ENCODE measurements around the gene SOS1. TPM values are rescaled to one million over a fixed set of nuclear protein-coding genes. Genes with fewer than 3 reads are reported as not detected.

Gene SOS1
- total and polyA plus RNA-seq, 2 of the 13 experiments (the other 11 are each of a cell fraction or from before 2014, with no cell fraction given) = 20.8 to 60.4 TPM

GRCh38 chr2:39124000-39124745, 3.3 kb upstream of the SOS1 start (continued):
- TF ChIP-seq TFDP2 (CRISPR knock-in tag; IDR thresholded peaks at IDR 0.05) = peak; percentile 96
- TF ChIP-seq, protein P1, sequence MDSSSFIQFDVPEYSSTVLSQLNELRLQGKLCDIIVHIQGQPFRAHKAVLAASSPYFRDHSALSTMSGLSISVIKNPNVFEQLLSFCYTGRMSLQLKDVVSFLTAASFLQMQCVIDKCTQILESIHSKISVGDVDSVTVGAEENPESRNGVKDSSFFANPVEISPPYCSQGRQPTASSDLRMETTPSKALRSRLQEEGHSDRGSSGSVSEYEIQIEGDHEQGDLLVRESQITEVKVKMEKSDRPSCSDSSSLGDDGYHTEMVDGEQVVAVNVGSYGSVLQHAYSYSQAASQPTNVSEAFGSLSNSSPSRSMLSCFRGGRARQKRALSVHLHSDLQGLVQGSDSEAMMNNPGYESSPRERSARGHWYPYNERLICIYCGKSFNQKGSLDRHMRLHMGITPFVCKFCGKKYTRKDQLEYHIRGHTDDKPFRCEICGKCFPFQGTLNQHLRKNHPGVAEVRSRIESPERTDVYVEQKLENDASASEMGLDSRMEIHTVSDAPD (CRISPR knock-in tag; IDR thresholded peaks at IDR 0.05) = peak; percentile 28; the same call in 1 of the 2 replicates
- TF ChIP-seq, protein P2, sequence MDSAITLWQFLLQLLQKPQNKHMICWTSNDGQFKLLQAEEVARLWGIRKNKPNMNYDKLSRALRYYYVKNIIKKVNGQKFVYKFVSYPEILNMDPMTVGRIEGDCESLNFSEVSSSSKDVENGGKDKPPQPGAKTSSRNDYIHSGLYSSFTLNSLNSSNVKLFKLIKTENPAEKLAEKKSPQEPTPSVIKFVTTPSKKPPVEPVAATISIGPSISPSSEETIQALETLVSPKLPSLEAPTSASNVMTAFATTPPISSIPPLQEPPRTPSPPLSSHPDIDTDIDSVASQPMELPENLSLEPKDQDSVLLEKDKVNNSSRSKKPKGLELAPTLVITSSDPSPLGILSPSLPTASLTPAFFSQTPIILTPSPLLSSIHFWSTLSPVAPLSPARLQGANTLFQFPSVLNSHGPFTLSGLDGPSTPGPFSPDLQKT (CRISPR knock-in tag; IDR thresholded peaks at IDR 0.05; ENCODE audit: borderline replicate concordance) = no peak; the same call in 1 of the 2 replicates
- TF ChIP-seq ZXDC (CRISPR knock-in tag; IDR thresholded peaks at IDR 0.05) = peak; percentile 87; the same call in 1 of the 2 replicates
- TF ChIP-seq, protein P3, sequence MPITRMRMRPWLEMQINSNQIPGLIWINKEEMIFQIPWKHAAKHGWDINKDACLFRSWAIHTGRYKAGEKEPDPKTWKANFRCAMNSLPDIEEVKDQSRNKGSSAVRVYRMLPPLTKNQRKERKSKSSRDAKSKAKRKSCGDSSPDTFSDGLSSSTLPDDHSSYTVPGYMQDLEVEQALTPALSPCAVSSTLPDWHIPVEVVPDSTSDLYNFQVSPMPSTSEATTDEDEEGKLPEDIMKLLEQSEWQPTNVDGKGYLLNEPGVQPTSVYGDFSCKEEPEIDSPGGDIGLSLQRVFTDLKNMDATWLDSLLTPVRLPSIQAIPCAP (CRISPR knock-in tag; IDR thresholded peaks at IDR 0.05; ENCODE audit: low read depth) = 0 out of 2 replicates have a peak, but pooled peaks have one; percentile 59
- peak; percentile 97 for TF ChIP-seq ATF7-NPFF (CRISPR knock-in tag; IDR thresholded peaks at IDR 0.05; ENCODE audit: low read depth)
- TF ChIP-seq, protein P4, sequence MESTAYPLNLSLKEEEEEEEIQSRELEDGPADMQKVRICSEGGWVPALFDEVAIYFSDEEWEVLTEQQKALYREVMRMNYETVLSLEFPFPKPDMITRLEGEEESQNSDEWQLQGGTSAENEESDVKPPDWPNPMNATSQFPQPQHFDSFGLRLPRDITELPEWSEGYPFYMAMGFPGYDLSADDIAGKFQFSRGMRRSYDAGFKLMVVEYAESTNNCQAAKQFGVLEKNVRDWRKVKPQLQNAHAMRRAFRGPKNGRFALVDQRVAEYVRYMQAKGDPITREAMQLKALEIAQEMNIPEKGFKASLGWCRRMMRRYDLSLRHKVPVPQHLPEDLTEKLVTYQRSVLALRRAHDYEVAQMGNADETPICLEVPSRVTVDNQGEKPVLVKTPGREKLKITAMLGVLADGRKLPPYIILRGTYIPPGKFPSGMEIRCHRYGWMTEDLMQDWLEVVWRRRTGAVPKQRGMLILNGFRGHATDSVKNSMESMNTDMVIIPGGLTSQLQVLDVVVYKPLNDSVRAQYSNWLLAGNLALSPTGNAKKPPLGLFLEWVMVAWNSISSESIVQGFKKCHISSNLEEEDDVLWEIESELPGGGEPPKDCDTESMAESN (CRISPR knock-in tag; conservative IDR thresholded peaks at IDR 0.05) = peak; percentile 95
- TF ChIP-seq MEIS2 (CRISPR knock-in tag; IDR thresholded peaks at IDR 0.05) = peak; percentile 83
- peak; percentile 89; the same call in 1 of the 2 replicates for TF ChIP-seq ZNF543 (CRISPR knock-in tag; IDR thresholded peaks at IDR 0.05)
- TF ChIP-seq ZFAT (CRISPR knock-in tag; conservative IDR thresholded peaks at IDR 0.05) = no peak
- TF ChIP-seq EHMT2 (IDR thresholded peaks at IDR 0.05; ENCODE audit: borderline replicate concordance, low read depth, low read length) = no peak

All from HepG2 (cell line).